ENCODE measurements around the gene CYP26C1. TPM values are rescaled to one million over a fixed set of nuclear protein-coding genes. Genes with fewer than 3 reads are reported as not detected.
A peak's percentile ranks its signal among the peaks of the same experiment; 100 is the strongest.

The CYP26C1 gene
- total and polyA plus RNA-seq, 8 donors = 0.09 to 0.42 (median 0.18) TPM; not detected in 5

GRCh38 chr10:93079663-93080349 lies 19.2 kb downstream of the CYP26C1 start:
- Histone ChIP-seq H3K27me3 (peaks cover 12 to 62% of the 10 kb centered on the region in 2 donors), H3K4me3 (no peak overlapping the region), H3K9me3 (no peaks in the 10 kb centered on the region), H3K27ac (no peak overlapping the region), H3K36me3 (no peaks in the 10 kb centered on the region), H3K4me1 (peaks cover 0 to 11% of the 10 kb centered on the region in 2 donors)
- no peak for TF ChIP-seq CTCF (IDR thresholded peaks at IDR 0.05)
- no peak for DNase-seq
- ATAC-seq = no peak
- intact Hi-C loops (cut with DNase I) = no loop called here

GRCh38 chr10:93080350-93081046 lies 19.9 kb downstream of the CYP26C1 start:
- Histone ChIP-seq H3K27ac (no peak overlapping the region), H3K4me3 (no peak overlapping the region), H3K36me3 (no peaks in the 10 kb centered on the region), H3K4me1 (peaks cover 0 to 7% of the 10 kb centered on the region in 2 donors), H3K9me3 (no peaks in the 10 kb centered on the region), H3K27me3 (peaks cover 5 to 55% of the 10 kb centered on the region in 2 donors)
- TF ChIP-seq CTCF (IDR thresholded peaks at IDR 0.05) = peak; percentile 74 to 76
- DNase-seq (peak in 1 of 4 donors; percentile 50), ATAC-seq (peak; percentile 94)
- intact Hi-C loops (cut with DNase I) = no loop called here

GRCh38 chr10:93081318-93081717 lies 20.7 kb downstream of the CYP26C1 start:
- TF ChIP-seq CTCF (IDR thresholded peaks at IDR 0.05) = no peak
- no peak for DNase-seq
- H3K4me3 ChIP-seq = no peak overlapping the region
- peaks cover 0 to 47% of the 10 kb centered on the region in 2 donors for H3K27me3 ChIP-seq
- no peak overlapping the region for H3K27ac ChIP-seq
- H3K36me3 ChIP-seq = no peaks in the 10 kb centered on the region
- ATAC-seq = no peak
- intact Hi-C loops (cut with DNase I) = no loop called here
- no peaks in the 10 kb centered on the region for H3K9me3 ChIP-seq
- peaks cover 0 to 7% of the 10 kb centered on the region in 2 donors for H3K4me1 ChIP-seq

GRCh38 chr10:93081834-93082233 lies 21.2 kb downstream of the CYP26C1 start:
- DNase-seq = no peak
- ATAC-seq = no peak
- H3K27ac ChIP-seq = no peak overlapping the region

More at GRCh38 chr10:93081834-93082233, 21.2 kb downstream of the CYP26C1 start:
- no peak for TF ChIP-seq CTCF (IDR thresholded peaks at IDR 0.05)
- H3K4me1 ChIP-seq = peaks cover 0 to 7% of the 10 kb centered on the region in 2 donors
- no peaks in the 10 kb centered on the region for H3K9me3 ChIP-seq
- H3K4me3 ChIP-seq = no peak overlapping the region
- no peaks in the 10 kb centered on the region for H3K36me3 ChIP-seq
- peaks cover 0 to 42% of the 10 kb centered on the region in 2 donors for H3K27me3 ChIP-seq
- intact Hi-C loops (cut with DNase I) = no loop called here

Measured in left lung (tissue), 10 donors.